Trophoblast cell (in vitro differentiated cells and primary cell): ENCODE data around the gene SF3B3.

Experiments used
- DNase-seq, 2 donors: peaks; one replicate each; pipeline ENCODE4 v3.0.0-alpha.2; 2016
- H2AFZ ChIP-seq: 2 replicates; pipeline ENCODE4 v1.6.1; 2013; ENCODE audit warnings: low read length, moderate library complexity, mild to moderate bottlenecking; ENCODE audit not compliant: insufficient read depth, poor library complexity
- H2AK5ac ChIP-seq: 2 replicates; pipeline ENCODE4 v1.6.1; 2013; ENCODE audit warnings: mild to moderate bottlenecking, low read length
- H2BK120ac ChIP-seq: 2 replicates; pipeline ENCODE4 v1.6.1; 2013; ENCODE audit warnings: low read length, mild to moderate bottlenecking, moderate library complexity; ENCODE audit not compliant: insufficient read depth, poor library complexity
- H2BK12ac ChIP-seq: 2 replicates; pipeline ENCODE4 v1.6.1; 2013; ENCODE audit warnings: mild to moderate bottlenecking, low read length, moderate library complexity
- H2BK5ac ChIP-seq: 2 replicates; pipeline ENCODE4 v1.6.1; 2013; ENCODE audit warnings: low read length, low read depth, moderate library complexity, mild to moderate bottlenecking; ENCODE audit not compliant: poor library complexity
- H3K14ac ChIP-seq: 2 replicates; pipeline ENCODE4 v1.6.1; 2013; ENCODE audit warnings: mild to moderate bottlenecking, low read length
- H3K18ac ChIP-seq: 2 replicates; pipeline ENCODE4 v1.6.1; 2013; ENCODE audit warnings: mild to moderate bottlenecking, low read length
- H3K23ac ChIP-seq: 2 replicates; pipeline ENCODE4 v1.6.1; 2013; ENCODE audit warnings: low read length
- H3K27ac ChIP-seq: 2 replicates; pipeline ENCODE4 v1.5.1; 2013; ENCODE audit warnings: low read depth, mild to moderate bottlenecking, inconsistent platforms, low read length, moderate library complexity
- H3K27me3 ChIP-seq: 2 replicates; pipeline ENCODE4 v1.6.1; 2013; ENCODE audit warnings: inconsistent platforms, mild to moderate bottlenecking, low read length, moderate library complexity; ENCODE audit not compliant: insufficient read depth
- H3K36me3 ChIP-seq, 2 experiments: 1 replicate in 1 of 2; 2 replicates in 1 of 2; pipeline ENCODE4 v1.6.1; 2013; ENCODE audit warnings: low read length in 2 of 2, mild to moderate bottlenecking in 2 of 2, moderate library complexity in 1 of 2; ENCODE audit not compliant: insufficient read depth in 2 of 2, control insufficient read depth in 1 of 2
- H3K4ac ChIP-seq: 2 replicates; pipeline ENCODE4 v1.6.1; 2013; ENCODE audit warnings: low read depth, mild to moderate bottlenecking, low read length, moderate library complexity
- H3K4me1 ChIP-seq, 2 experiments: 1 replicate in 1 of 2; 2 replicates in 1 of 2; pipeline ENCODE4 v1.6.1; 2013; ENCODE audit warnings: low read length in 2 of 2, mild to moderate bottlenecking in 2 of 2, moderate library complexity in 1 of 2; ENCODE audit not compliant: insufficient read depth in 2 of 2, control insufficient read depth in 1 of 2
- H3K4me2 ChIP-seq: 2 replicates; pipeline ENCODE4 v1.6.1; 2013; ENCODE audit warnings: inconsistent platforms, mild to moderate bottlenecking, low read length, moderate library complexity
- H3K4me3 ChIP-seq: 2 replicates; pipeline ENCODE4 v1.5.1; 2013; ENCODE audit warnings: mild to moderate bottlenecking, low read depth, low read length, inconsistent platforms
- H3K79me1 ChIP-seq: one replicate; pipeline ENCODE4 v1.6.1; 2013; ENCODE audit warnings: low read length
- H3K79me2 ChIP-seq: 2 replicates; pipeline ENCODE4 v1.6.1; 2013; ENCODE audit warnings: low read length, mild to moderate bottlenecking; ENCODE audit not compliant: control insufficient read depth, insufficient read depth, poor library complexity
- H3K9ac ChIP-seq: 2 replicates; pipeline ENCODE4 v1.6.1; 2013; ENCODE audit warnings: mild to moderate bottlenecking, low read length
- H3K9me3 ChIP-seq: 2 replicates; pipeline ENCODE4 v1.6.1; 2013; ENCODE audit warnings: low read depth, mild to moderate bottlenecking, control low read depth, inconsistent platforms, low read length; ENCODE audit not compliant: insufficient read depth
- H4K12ac ChIP-seq: 2 replicates; pipeline ENCODE4 v1.6.1; 2013; ENCODE audit warnings: low read depth, mild to moderate bottlenecking, low read length, moderate library complexity
- H4K8ac ChIP-seq: 2 replicates; pipeline ENCODE4 v1.6.1; 2013; ENCODE audit warnings: low read depth, mild to moderate bottlenecking, low read length, moderate library complexity
- H4K91ac ChIP-seq: one replicate; pipeline ENCODE4 v1.6.1; 2013; ENCODE audit warnings: low read depth, mild to moderate bottlenecking, low read length, moderate library complexity
- WGBS: extraction: QIAGEN DNeasy Blood & Tissue Kit; methylation state at CpG from one replicate; pipeline ENCODE4 v1.1.7; 2013; ENCODE audit warnings: missing lambda C conversion rate; ENCODE audit not compliant: insufficient read length, insufficient coverage; ENCODE audit errors: extremely low coverage; 5-methylcytosine and 5-hydroxymethylcytosine counted together

The SF3B3 gene

GRCh38 chr16:70570967-70571570 is 47.5 kb downstream of the SF3B3 start:
- no CpG with 5 or more reads among the region's 10 CpGs for WGBS

DNA sequence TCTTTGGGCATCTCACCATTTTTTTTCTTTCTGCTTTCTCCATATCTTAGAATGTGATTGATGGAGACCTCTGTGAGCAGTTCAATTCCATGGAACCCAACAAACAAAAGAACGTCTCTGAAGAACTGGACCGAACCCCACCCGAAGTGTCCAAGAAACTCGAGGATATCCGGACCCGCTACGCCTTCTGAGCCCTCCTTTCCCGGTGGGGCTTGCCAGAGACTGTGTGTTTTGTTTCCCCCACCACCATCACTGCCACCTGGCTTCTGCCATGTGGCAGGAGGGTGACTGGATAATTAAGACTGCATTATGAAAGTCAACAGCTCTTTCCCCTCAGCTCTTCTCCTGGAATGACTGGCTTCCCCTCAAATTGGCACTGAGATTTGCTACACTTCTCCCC is 48.0 kb downstream of the SF3B3 start:
- H3K27ac ChIP-seq, result no peak overlapping the region
- no peak overlapping the region for H3K4me2 ChIP-seq
- H3K4me1 ChIP-seq, result peaks cover 3 to 4% of the 10 kb centered on the region in 2 experiments
- H3K9ac ChIP-seq, result no peak overlapping the region
- no peak overlapping the region for H4K12ac ChIP-seq
- H3K9me3 ChIP-seq, result no peaks in the 10 kb centered on the region
- WGBS, result no CpG with 5 or more reads among the region's 8 CpGs
- H4K91ac ChIP-seq, result no peak overlapping the region
- H4K8ac ChIP-seq, result no peak overlapping the region
- H2BK5ac ChIP-seq, result no peak overlapping the region
- no peak overlapping the region for H3K14ac ChIP-seq
- no peak overlapping the region for H2AFZ ChIP-seq
- no peak overlapping the region for H3K18ac ChIP-seq
- H2BK12ac ChIP-seq, result no peak overlapping the region
- no peaks in the 10 kb centered on the region for H3K79me1 ChIP-seq
- no peaks in the 10 kb centered on the region for H3K79me2 ChIP-seq
- no peak overlapping the region for H2AK5ac ChIP-seq
- no peak overlapping the region for H2BK120ac ChIP-seq
- H3K36me3 ChIP-seq, result peaks cover 51 to 74% of the 10 kb centered on the region in 2 experiments
- no peak overlapping the region for H3K4ac ChIP-seq
- H3K4me3 ChIP-seq, result no peak overlapping the region
- no peak overlapping the region for H3K23ac ChIP-seq
- DNase-seq, result no peak
- no peaks in the 10 kb centered on the region for H3K27me3 ChIP-seq

More at GRCh38 chr16:70570967-70571570, 47.5 kb downstream of the SF3B3 start:
- Histone ChIP-seq H3K9ac (no peak overlapping the region), H4K12ac (no peak overlapping the region), H3K4me2 (no peak overlapping the region), H2BK120ac (no peak overlapping the region), H3K14ac (no peak overlapping the region), H3K9me3 (no peaks in the 10 kb centered on the region), H3K36me3 (peaks cover 56 to 78% of the 10 kb centered on the region in 2 experiments), H4K91ac (no peak overlapping the region), H2BK12ac (no peak overlapping the region), H3K79me2 (no peaks in the 10 kb centered on the region), H2BK5ac (no peak overlapping the region), H3K79me1 (no peaks in the 10 kb centered on the region), H3K18ac (no peak overlapping the region), H3K27me3 (no peaks in the 10 kb centered on the region), H3K27ac (no peak overlapping the region), H3K4ac (no peak overlapping the region), H3K4me3 (no peak overlapping the region), H3K23ac (no peak overlapping the region), H2AK5ac (no peak overlapping the region), H4K8ac (no peak overlapping the region), H2AFZ (no peak overlapping the region), H3K4me1 (peaks cover 3 to 4% of the 10 kb centered on the region in 2 experiments)
- DNase-seq, result no peak

DNA sequence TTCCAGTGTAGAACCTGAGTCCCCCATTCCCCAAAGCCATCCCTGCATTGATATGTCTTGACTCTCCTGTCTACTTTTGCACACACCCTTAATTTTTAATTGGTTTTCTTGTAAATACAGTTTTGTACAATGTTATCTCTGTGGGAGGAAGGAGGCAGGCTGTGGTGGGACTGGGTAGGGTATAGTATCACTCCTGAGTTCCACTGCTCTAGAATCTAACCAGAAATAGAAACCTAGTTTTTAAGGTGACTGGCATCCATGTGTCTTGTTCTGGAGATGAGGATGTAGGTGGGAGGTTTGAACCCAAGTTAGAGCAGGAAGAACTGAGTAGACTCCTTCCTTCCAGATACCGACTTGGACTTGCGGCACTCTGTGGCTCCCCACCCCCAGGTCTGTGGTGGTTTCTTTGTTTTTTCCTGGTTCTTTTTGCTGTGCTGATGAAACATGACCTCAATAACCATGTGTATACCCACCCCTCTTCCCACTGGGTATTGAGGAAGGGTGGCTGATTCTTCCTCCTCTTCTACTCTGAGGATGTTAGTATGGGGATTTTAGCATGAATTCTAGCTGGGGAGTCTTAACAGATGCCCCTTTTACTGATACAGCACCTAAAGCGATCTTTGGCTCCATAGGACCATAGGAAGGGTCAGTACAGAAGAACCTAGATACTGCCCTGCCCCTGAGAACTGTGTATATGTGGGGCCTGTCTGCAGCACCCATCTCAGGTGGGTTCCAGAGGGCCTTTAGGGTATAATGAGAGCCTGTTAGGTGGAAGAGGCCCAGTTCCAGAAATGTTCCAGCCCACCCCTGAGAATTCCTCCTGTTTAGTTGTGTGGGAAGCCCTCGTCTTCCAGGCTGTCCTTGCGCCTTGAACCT is 48.7 kb downstream of the SF3B3 start:
- Histone ChIP-seq H2BK12ac (no peak overlapping the region), H3K23ac (no peak overlapping the region), H3K36me3 (peaks cover 46 to 68% of the 10 kb centered on the region in 2 experiments), H4K12ac (no peak overlapping the region), H2AFZ (no peak overlapping the region), H3K9me3 (no peaks in the 10 kb centered on the region), H3K14ac (no peak overlapping the region), H2BK5ac (no peak overlapping the region), H3K4ac (no peak overlapping the region), H3K79me2 (no peaks in the 10 kb centered on the region), H3K18ac (no peak overlapping the region), H3K4me1 (peaks cover 3 to 4% of the 10 kb centered on the region in 2 experiments), H3K27me3 (no peaks in the 10 kb centered on the region), H4K8ac (no peak overlapping the region), H3K27ac (no peak overlapping the region), H3K4me3 (no peak overlapping the region), H3K79me1 (no peaks in the 10 kb centered on the region), H2AK5ac (no peak overlapping the region), H4K91ac (no peak overlapping the region), H2BK120ac (no peak overlapping the region), H3K9ac (no peak overlapping the region), H3K4me2 (no peak overlapping the region)
- DNase-seq, result no peak
- no CpG with 5 or more reads among the region's 5 CpGs for WGBS

- Histone ChIP-seq H3K27me3 (no peaks in the 10 kb centered on the region), H3K79me1 (no peaks in the 10 kb centered on the region), H3K4ac (no peak overlapping the region), H2AK5ac (no peak overlapping the region), H4K8ac (no peak overlapping the region), H3K9me3 (no peaks in the 10 kb centered on the region), H2BK120ac (no peak overlapping the region), H4K12ac (no peak overlapping the region), H3K4me2 (no peak overlapping the region), H3K79me2 (no peaks in the 10 kb centered on the region), H3K4me1 (peaks cover 3 to 4% of the 10 kb centered on the region in 2 experiments), H4K91ac (no peak overlapping the region), H3K18ac (no peak overlapping the region), H2AFZ (no peak overlapping the region), H3K36me3 (peaks cover 40 to 62% of the 10 kb centered on the region in 2 experiments), H2BK12ac (no peak overlapping the region), H3K4me3 (no peak overlapping the region), H3K23ac (no peak overlapping the region), H2BK5ac (no peak overlapping the region), H3K9ac (no peak overlapping the region), H3K27ac (no peak overlapping the region), H3K14ac (no peak overlapping the region)
- DNase-seq, result no peak
- WGBS, result no CpG with 5 or more reads among the region's 2 CpGs
Observed at GRCh38 chr16:70572926-70573270, 49.3 kb downstream of the SF3B3 start.
